SKM-1 treated with dmso at 0.1 percent for 144 hours (cell line): ENCODE data around the gene DRC7.
A peak's percentile ranks its signal among the peaks of the same experiment; 100 is the strongest.
"Not testable (repeated sequence)": the region's sequence is repeated elsewhere in the genome, so short reads cannot be mapped to it uniquely, and the experiment has no call there.

Experiments
- DNase-seq: peaks from one replicate; lab custom pipeline; 2025; ENCODE audit not compliant: unreplicated experiment; lab: John Stamatoyannopoulos, UW

The DRC7 gene

GRCh38 chr16:57760357-57761160 lies 66.0 kb downstream of the DRC7 start:
- no peak for DNase-seq

GRCh38 chr16:57761301-57761700 lies 66.7 kb downstream of the DRC7 start:
- no peak for DNase-seq

GRCh38 chr16:57761957-57762356 lies 67.4 kb downstream of the DRC7 start:
- no peak for DNase-seq

- no peak for DNase-seq
Measured at GRCh38 chr16:57762365-57763040, 67.9 kb downstream of the DRC7 start.

GRCh38 chr16:57763285-57764005 lies 68.8 kb downstream of the DRC7 start:
- DNase-seq: no peak

GRCh38 chr16:57764006-57764340 lies 69.4 kb downstream of the DRC7 start:
- no peak for DNase-seq

GRCh38 chr16:57764341-57765159 lies 69.9 kb downstream of the DRC7 start:
- DNase-seq: peak; percentile 18

- no peak for DNase-seq
Measured at GRCh38 chr16:57765160-57765728, 70.6 kb downstream of the DRC7 start.

GRCh38 chr16:57766714-57767348 lies 72.2 kb downstream of the DRC7 start:
- no peak for DNase-seq

- DNase-seq: no peak
Measured at GRCh38 chr16:57769541-57770145, 75.0 kb downstream of the DRC7 start.

- no peak for DNase-seq
Measured at GRCh38 chr16:57770361-57770760, 75.8 kb downstream of the DRC7 start.

GRCh38 chr16:57771141-57771785 lies 76.7 kb downstream of the DRC7 start:
- no peak for DNase-seq

GRCh38 chr16:57773019-57773418 lies 78.4 kb downstream of the DRC7 start:
- no peak for DNase-seq

- no peak for DNase-seq
Measured at GRCh38 chr16:57773655-57774295, 79.2 kb downstream of the DRC7 start.

GRCh38 chr16:57774705-57775285 lies 80.2 kb downstream of the DRC7 start:
- DNase-seq: peak; percentile 34

- DNase-seq: no peak
Measured at GRCh38 chr16:57775661-57776469, 81.3 kb downstream of the DRC7 start.

- DNase-seq: no peak
Measured at GRCh38 chr16:57778658-57779057, 84.1 kb downstream of the DRC7 start.

GRCh38 chr16:57779836-57780235 lies 85.2 kb downstream of the DRC7 start:
- DNase-seq: not testable (repeated sequence)
